Vagina (tissue), 2 donors: Measurements from ENCODE around the gene ZNF594.
"Not testable (repeated sequence)": the region's sequence is repeated elsewhere in the genome, so short reads cannot be mapped to it uniquely, and the experiment has no call there.

ENCODE experiments used
- CTCF ChIP-seq, 3 experiments: fragments of 450-650 bp in 2 of 3; fragments of 200-600 bp in 1 of 3; sonication (generic) in 1 of 3; IDR thresholded peaks; one replicate each; pipeline ENCODE4 v1.5.1; 2017 to 2019; ENCODE audit warnings: antibody characterized with exemption in 3 of 3, mild to moderate bottlenecking in 2 of 3, moderate library complexity in 2 of 3
- POLR2A ChIP-seq, 2 donors: fragments of 450-650 bp; IDR thresholded peaks; one replicate each; pipeline ENCODE4 v1.6.1; 2017; ENCODE audit warnings: antibody characterized with exemption in 2 of 2, mild to moderate bottlenecking in 2 of 2, moderate library complexity in 2 of 2

GRCh38 chr17:5142877-5143276, 48.8 kb downstream of the ZNF594 start:
- TF ChIP-seq POLR2A, CTCF (IDR thresholded peaks at IDR 0.05): not testable (repeated sequence)
